Common myeloid progenitor, CD34-positive (primary cell): Measurements from ENCODE around the gene PARN.
A peak's percentile ranks its signal among the peaks of the same experiment; 100 is the strongest.

ENCODE experiments used
- CTCF ChIA-PET: fragments of 350-600 bp; sonication (Branson Sonifier 250); formaldehyde crosslinking; loops from one replicate; lab custom pipeline; 2021; ENCODE audit warnings: antibody characterized with exemption; lab: Charles Lee
- POLR2A ChIA-PET: fragments of 350-600 bp; sonication (Branson Sonifier 250); formaldehyde crosslinking; loops from one replicate; lab custom pipeline; 2021; ENCODE audit warnings: antibody characterized with exemption; lab: Charles Lee
- DNase-seq, 3 donors: peaks; one replicate each; pipeline versions ENCODE4 v3.0.0 to v3.0.0-alpha.2; 2013
- H3K27ac ChIP-seq, 2 experiments: 1 replicate in 1 of 2; 2 replicates in 1 of 2; pipeline ENCODE4 v1.7.0; 2013; ENCODE audit warnings: inconsistent platforms in 2 of 2, low read length in 2 of 2, mild to moderate bottlenecking in 2 of 2, low read depth in 1 of 2, moderate library complexity in 1 of 2; ENCODE audit not compliant: severe bottlenecking in 2 of 2, insufficient read depth in 1 of 2, poor library complexity in 1 of 2
- H3K27me3 ChIP-seq, 5 experiments: replicated peaks in 2 of 5; 1 replicate in 3 of 5; 2 replicates in 2 of 5; pipeline versions ENCODE4 v1.6.1 to v1.7.0; 2013; ENCODE audit warnings: low read length in 4 of 5, mild to moderate bottlenecking in 2 of 5, moderate library complexity in 2 of 5, inconsistent platforms in 1 of 5; ENCODE audit not compliant: insufficient read depth in 5 of 5, control insufficient read depth in 4 of 5
- H3K36me3 ChIP-seq, 4 experiments: 1 replicate in 2 of 4; 2 replicates in 2 of 4; pipeline versions ENCODE4 v1.6.1 to v1.7.0; 2013; ENCODE audit warnings: low read length in 3 of 4, control low read depth in 1 of 4, mild to moderate bottlenecking in 1 of 4; ENCODE audit not compliant: control insufficient read depth in 4 of 4, insufficient read depth in 4 of 4
- H3K4me1 ChIP-seq, 4 experiments: 1 replicate in 3 of 4; 2 replicates in 1 of 4; pipeline versions ENCODE4 v1.6.1 to v1.7.1; 2013; ENCODE audit warnings: low read length in 3 of 4, mild to moderate bottlenecking in 3 of 4, control low read depth in 1 of 4, inconsistent platforms in 1 of 4, moderate library complexity in 1 of 4; ENCODE audit not compliant: control insufficient read depth in 4 of 4, insufficient read depth in 4 of 4; ENCODE audit errors: control extremely low read depth in 1 of 4
- H3K4me3 ChIP-seq, 7 experiments: 1 replicate in 4 of 7; 2 replicates in 3 of 7; pipeline versions ENCODE4 v1.5.1 to v1.7.0; 2013; ENCODE audit warnings: mild to moderate bottlenecking in 7 of 7, low read length in 6 of 7, moderate library complexity in 6 of 7, inconsistent platforms in 2 of 7, low read depth in 2 of 7, control low read depth in 1 of 7; ENCODE audit not compliant: insufficient read depth in 4 of 7, control insufficient read depth in 1 of 7; ENCODE audit errors: extremely low read depth in 1 of 7
- H3K9me3 ChIP-seq, 5 experiments: 1 replicate in 4 of 5; 2 replicates in 1 of 5; pipeline versions ENCODE4 v1.6.1 to v1.7.1; 2013; ENCODE audit warnings: low read length in 4 of 5, mild to moderate bottlenecking in 2 of 5, inconsistent platforms in 1 of 5, low read depth in 1 of 5, moderate library complexity in 1 of 5; ENCODE audit not compliant: control insufficient read depth in 4 of 5, insufficient read depth in 2 of 5; ENCODE audit errors: control extremely low read depth in 1 of 5
- WGBS: methylation state at CpG from one replicate; pipeline ENCODE4 v1.1.5; 2013; ENCODE audit not compliant: insufficient coverage; 5-methylcytosine and 5-hydroxymethylcytosine counted together

PARN gene

GRCh38 chr16:14492614-14493013 is 137.4 kb downstream of the PARN start:
- H3K27ac ChIP-seq: no peak overlapping the region
- no peaks in the 10 kb centered on the region for H3K27me3 ChIP-seq
- CTCF ChIA-PET: no interaction called here

DNA sequence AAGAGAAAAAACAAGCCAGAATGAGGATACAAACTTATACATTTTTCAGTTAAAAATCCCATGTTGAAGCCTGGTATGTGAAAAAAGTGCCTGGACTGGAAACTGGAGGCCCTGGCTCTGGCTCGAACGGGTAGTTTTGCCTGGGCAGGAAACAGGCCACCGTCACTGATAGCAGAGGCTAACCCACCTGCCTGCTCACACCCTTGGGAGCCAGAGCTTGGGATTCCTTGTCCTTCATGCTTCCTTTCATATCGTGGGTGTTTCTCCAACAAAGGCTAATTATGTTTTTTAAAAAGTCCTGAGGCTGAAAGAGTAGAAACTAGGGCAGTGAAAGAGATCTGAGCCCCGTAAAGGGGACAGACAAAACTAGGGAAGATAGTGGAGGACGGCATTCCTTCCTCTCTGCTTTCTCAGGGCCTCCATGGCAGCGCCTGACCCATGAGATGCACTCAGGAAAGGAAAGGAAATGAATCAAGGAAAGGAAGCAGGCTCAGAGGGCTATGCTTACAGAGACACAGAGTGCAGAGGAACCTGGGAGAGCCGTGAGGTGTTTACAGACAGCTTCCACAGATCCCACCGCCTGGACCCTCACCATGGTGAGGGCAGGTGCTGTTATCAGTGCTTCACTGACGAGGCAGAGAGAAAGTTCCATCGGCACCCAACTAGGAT is 138.1 kb downstream of the PARN start:
- Histone ChIP-seq H3K4me3 (no peak overlapping the region), H3K9me3 (no peaks in the 10 kb centered on the region), H3K27ac (no peak overlapping the region), H3K27me3 (no peaks in the 10 kb centered on the region), H3K36me3 (peaks cover 0 to 12% (median 0%) of the 10 kb centered on the region in 4 experiments), H3K4me1 (peaks cover 5 to 28% (median 21%) of the 10 kb centered on the region in 4 experiments)
- peak in 2 of 3 donors; percentile 9 to 46 for DNase-seq
- CTCF ChIA-PET: no interaction called here
- POLR2A ChIA-PET: no interaction called here
- WGBS: 50% methylated on average over 10 of the region's 11 CpGs

More at GRCh38 chr16:14492614-14493013, 137.4 kb downstream of the PARN start:
- peaks cover 5 to 21% (median 17%) of the 10 kb centered on the region in 4 experiments for H3K4me1 ChIP-seq
- H3K9me3 ChIP-seq: no peaks in the 10 kb centered on the region
- POLR2A ChIA-PET: no interaction called here
- H3K36me3 ChIP-seq: peaks cover 0 to 16% (median 0%) of the 10 kb centered on the region in 4 experiments
- H3K4me3 ChIP-seq: no peak overlapping the region
- DNase-seq: peak in 2 of 3 donors; percentile 11 to 17
- no CpG with 5 or more reads among the region's 2 CpGs for WGBS

DNA sequence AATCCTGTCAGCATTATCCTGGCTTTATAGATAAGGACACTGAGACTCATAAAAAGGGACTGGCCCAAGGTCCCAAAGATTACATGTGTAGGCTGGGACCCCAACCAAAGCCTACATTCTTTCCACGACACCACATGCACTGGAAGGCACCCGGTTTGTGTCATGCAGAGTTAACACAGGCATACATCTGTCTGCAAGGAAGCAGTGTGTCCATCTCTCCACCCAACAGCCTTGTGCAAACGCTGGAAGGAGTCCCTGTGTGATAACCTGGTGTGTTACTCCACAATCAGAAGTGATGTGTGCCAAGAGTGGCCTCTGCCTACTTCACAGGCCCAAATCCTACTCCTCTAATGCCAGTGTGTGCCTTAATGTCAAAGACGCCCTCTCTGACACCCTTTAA is 139.8 kb downstream of the PARN start:
- H3K4me1 ChIP-seq: peaks cover 5 to 35% (median 28%) of the 10 kb centered on the region in 4 experiments
- CTCF ChIA-PET: no interaction called here
- WGBS: 100% methylated on average over 2 of the region's 4 CpGs

DNA sequence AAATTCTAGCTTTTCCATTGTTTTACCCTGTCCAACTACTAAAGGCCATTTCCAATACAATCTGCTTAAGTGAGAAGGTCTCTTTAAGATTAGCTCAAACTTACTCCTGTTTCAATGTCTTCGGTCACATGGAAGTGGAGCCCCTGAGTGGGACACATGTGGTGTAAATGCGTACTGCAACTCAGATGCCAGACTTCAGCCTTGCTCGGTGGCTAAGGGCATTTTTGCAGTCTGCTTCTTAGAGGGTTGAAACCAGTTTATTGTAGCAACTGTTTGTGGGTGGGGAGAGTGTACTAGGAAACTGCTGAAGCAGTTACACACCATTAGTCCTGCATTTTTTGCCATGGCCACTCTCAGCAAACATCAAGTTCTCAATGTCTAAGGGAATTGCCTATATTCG is 140.6 kb downstream of the PARN start:
- peaks cover 5 to 35% (median 28%) of the 10 kb centered on the region in 4 experiments for H3K4me1 ChIP-seq
- H3K36me3 ChIP-seq: peaks cover 0 to 1% (median 0%) of the 10 kb centered on the region in 4 experiments
- peak; percentile 37 to 79 (median 70) for DNase-seq
- no peak overlapping the region for H3K4me3 ChIP-seq
- no peaks in the 10 kb centered on the region for H3K27me3 ChIP-seq
- 97% methylated on average over 2 of the region's 4 CpGs for WGBS
- no peak overlapping the region for H3K27ac ChIP-seq
- ChIA-PET CTCF (interaction anchor here (1.4 to 1.9 kb wide), 2 partner anchors 13 to 20 kb away, joined by 3 to 11 read pairs; no protein-coding TSS in a partner anchor), POLR2A (no interaction called here)
- H3K9me3 ChIP-seq: no peaks in the 10 kb centered on the region

More for the DNA sequence above, 139.8 kb downstream of the PARN start:
- Histone ChIP-seq H3K9me3 (no peaks in the 10 kb centered on the region), H3K36me3 (peaks cover 0 to 4% (median 0%) of the 10 kb centered on the region in 4 experiments), H3K4me3 (no peak overlapping the region), H3K27ac (no peak overlapping the region), H3K27me3 (no peaks in the 10 kb centered on the region)
- DNase-seq: no peak
- POLR2A ChIA-PET: no interaction called here

DNA sequence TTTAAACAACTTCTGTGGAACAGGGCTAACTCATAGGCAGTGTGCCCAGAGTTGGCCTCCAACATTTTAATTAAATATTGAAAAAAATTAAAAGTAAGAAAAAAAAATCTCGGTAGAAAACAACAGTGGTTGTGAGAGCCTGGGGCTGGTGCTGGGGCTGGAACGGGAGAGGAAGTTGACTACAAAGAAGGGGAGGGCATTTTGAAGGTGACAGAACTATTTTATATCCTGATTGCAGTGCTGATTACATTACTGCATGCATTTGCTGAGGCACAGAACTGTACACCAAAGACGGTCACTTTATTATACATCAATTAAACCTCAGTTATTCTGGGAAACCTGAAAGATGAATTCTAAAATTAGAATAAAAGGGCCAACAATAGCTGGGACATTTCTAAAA is 142.5 kb downstream of the PARN start:
- H3K27me3 ChIP-seq: no peaks in the 10 kb centered on the region
- peaks cover 0 to 7% (median under 1%) of the 10 kb centered on the region in 4 experiments for H3K36me3 ChIP-seq
- peak overlapping the region in 1 of 7 experiments; percentile 28 for H3K4me3 ChIP-seq
- ChIA-PET POLR2A (no interaction called here), CTCF (interaction anchor here (0.7 to 1.6 kb wide), 3 partner anchors 13 to 40 kb away, joined by 3 to 5 read pairs (median 3); no protein-coding TSS in a partner anchor)
- WGBS: 0% methylated on average over 2 of the region's 3 CpGs
- DNase-seq: peak in 2 of 3 donors; percentile 49 to 67
- peaks cover 5 to 33% (median 26%) of the 10 kb centered on the region in 4 experiments for H3K4me1 ChIP-seq
- no peaks in the 10 kb centered on the region for H3K9me3 ChIP-seq
- H3K27ac ChIP-seq: peak overlapping the region in 1 of 2 experiments; percentile 26

- DNase-seq: peak; percentile 52 to 77 (median 70)
- Histone ChIP-seq H3K4me3 (peak overlapping the region in 1 of 7 experiments; percentile 31), H3K4me1 (peaks cover 5 to 24% (median 18%) of the 10 kb centered on the region in 4 experiments), H3K27ac (peak overlapping the region in 1 of 2 experiments; percentile 19), H3K9me3 (no peaks in the 10 kb centered on the region), H3K27me3 (no peaks in the 10 kb centered on the region), H3K36me3 (peaks cover 4 to 12% (median 6%) of the 10 kb centered on the region in 4 experiments)
- ChIA-PET POLR2A (no interaction called here), CTCF (interaction anchor here (0.7 to 1.6 kb wide), 3 partner anchors 13 to 16 kb away, joined by 3 to 5 read pairs (median 4); no protein-coding TSS in a partner anchor)
- 30% methylated on average over 10 of the region's 20 CpGs for WGBS
These were observed 143.3 kb downstream of the PARN start for GRCh38 chr16:14486520-14487303.
